NCI-H524 treated with DMSO at 0.1 percent for 48 hours (cell line): ENCODE results near the gene LCOR.
"Not testable (repeated sequence)": the region's sequence is repeated elsewhere in the genome, so short reads cannot be mapped to it uniquely, and the experiment has no call there.

ENCODE experiments used
- DNase-seq: peaks from one replicate; lab custom pipeline; 2025; lab: John Stamatoyannopoulos, UW

The LCOR gene

GRCh38 chr10:97013983-97014382, 181.9 kb downstream of the LCOR start:
- DNase-seq, result no peak

- DNase-seq, result no peak
These were observed 183.1 kb downstream of the LCOR start for GRCh38 chr10:97015240-97015639.

GRCh38 chr10:97016728-97017473, 184.8 kb downstream of the LCOR start:
- no peak for DNase-seq

GRCh38 chr10:97017474-97017903, 185.4 kb downstream of the LCOR start:
- no peak for DNase-seq

- no peak for DNase-seq
These were observed 186.4 kb downstream of the LCOR start for GRCh38 chr10:97018251-97019212.

GRCh38 chr10:97019213-97019844, 187.2 kb downstream of the LCOR start:
- no peak for DNase-seq

GRCh38 chr10:97020452-97021400, 188.6 kb downstream of the LCOR start:
- no peak for DNase-seq

GRCh38 chr10:97022616-97023015, 190.5 kb downstream of the LCOR start:
- DNase-seq, result no peak

- no peak for DNase-seq
These were observed 191.5 kb downstream of the LCOR start for GRCh38 chr10:97023401-97024167.

- DNase-seq, result no peak
These were observed 192.3 kb downstream of the LCOR start for GRCh38 chr10:97024168-97025073.

GRCh38 chr10:97025613-97026242, 193.6 kb downstream of the LCOR start:
- DNase-seq, result no peak

- DNase-seq, result no peak
These were observed 196.2 kb downstream of the LCOR start for GRCh38 chr10:97028126-97028831.

- no peak for DNase-seq
These were observed 196.7 kb downstream of the LCOR start for GRCh38 chr10:97028832-97029178.

GRCh38 chr10:97029271-97029670, 197.2 kb downstream of the LCOR start:
- DNase-seq, result no peak

- DNase-seq, result no peak
These were observed 198.8 kb downstream of the LCOR start for GRCh38 chr10:97030894-97031293.

GRCh38 chr10:97031459-97031858, 199.4 kb downstream of the LCOR start:
- no peak for DNase-seq

GRCh38 chr10:97032624-97033023, 200.5 kb downstream of the LCOR start:
- no peak for DNase-seq

GRCh38 chr10:97033841-97034240, 201.7 kb downstream of the LCOR start:
- DNase-seq, result not testable (repeated sequence)
